Right renal pelvis (tissue), 4 donors: ENCODE data around the gene GNL1. TPM values are rescaled to one million over a fixed set of nuclear protein-coding genes. Genes with fewer than 3 reads are reported as not detected.
"Not testable (repeated sequence)": the region's sequence is repeated elsewhere in the genome, so short reads cannot be mapped to it uniquely, and the experiment has no call there.

ENCODE experiments used
- DNase-seq, 4 donors: peaks; one replicate each; pipeline ENCODE4 v3.0.0-alpha.2; 2013; ENCODE audit warnings: low read depth in 4 of 4, low spot score in 3 of 4, missing footprints in 1 of 4
- polyA plus RNA-seq, 4 donors: library from polyadenylated mRNA; unstranded; fragments of 120-200 nt; gene quantifications; one replicate each; pipeline ENCODE4 v1.2.1, GENCODE V29; 2013; ENCODE audit not compliant: insufficient read length in 4 of 4

GNL1 gene
- polyA plus RNA-seq, 4 donors = 79.2 to 108 (median 85.3) TPM

DNA sequence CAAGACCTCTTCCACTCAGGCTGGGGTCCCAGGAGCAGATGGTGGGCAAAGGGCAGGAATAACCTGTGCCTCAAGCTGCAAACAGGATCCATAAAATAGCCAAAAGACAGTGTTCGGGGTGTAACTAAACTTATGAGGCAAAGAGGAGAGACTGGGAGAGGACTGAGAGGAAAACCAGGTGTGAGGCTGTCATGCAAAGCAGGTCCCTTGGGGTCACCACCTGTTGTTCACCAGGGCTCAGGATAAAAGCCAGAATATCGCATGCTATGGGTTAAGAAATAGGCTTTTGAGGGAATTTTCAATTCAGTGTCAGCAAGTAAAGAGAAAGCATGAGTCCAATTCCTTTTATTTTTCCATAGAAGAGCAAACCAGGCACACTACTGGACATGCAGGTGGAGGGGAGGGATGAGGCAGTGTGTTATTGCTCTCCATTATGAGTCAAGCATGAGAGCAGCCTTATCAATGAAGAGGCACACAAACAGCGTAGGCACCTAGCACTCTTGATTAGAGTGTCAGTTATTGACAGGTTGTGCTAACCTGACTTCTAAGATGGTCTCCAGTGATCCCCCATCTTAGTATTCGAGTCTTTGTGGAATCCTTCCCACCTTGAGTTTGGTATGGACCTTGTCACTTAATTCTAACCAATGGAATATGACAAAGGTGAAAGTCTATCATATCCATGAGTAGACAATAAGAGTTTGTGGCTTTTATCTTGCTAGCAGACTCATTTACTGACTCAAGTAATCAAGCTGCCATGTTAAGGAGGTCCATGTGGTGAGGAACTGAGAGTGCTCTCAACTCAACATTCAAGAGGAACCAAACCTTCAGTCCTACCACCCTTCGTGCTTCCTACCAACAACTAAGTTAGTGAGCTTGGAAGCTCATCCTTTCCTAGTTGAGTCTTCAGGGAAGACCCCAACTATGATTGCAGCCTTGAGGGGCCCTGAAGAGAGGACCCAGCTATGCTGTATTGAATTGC is 48.2 kb downstream of the GNL1 start:
- DNase-seq = no peak

DNA sequence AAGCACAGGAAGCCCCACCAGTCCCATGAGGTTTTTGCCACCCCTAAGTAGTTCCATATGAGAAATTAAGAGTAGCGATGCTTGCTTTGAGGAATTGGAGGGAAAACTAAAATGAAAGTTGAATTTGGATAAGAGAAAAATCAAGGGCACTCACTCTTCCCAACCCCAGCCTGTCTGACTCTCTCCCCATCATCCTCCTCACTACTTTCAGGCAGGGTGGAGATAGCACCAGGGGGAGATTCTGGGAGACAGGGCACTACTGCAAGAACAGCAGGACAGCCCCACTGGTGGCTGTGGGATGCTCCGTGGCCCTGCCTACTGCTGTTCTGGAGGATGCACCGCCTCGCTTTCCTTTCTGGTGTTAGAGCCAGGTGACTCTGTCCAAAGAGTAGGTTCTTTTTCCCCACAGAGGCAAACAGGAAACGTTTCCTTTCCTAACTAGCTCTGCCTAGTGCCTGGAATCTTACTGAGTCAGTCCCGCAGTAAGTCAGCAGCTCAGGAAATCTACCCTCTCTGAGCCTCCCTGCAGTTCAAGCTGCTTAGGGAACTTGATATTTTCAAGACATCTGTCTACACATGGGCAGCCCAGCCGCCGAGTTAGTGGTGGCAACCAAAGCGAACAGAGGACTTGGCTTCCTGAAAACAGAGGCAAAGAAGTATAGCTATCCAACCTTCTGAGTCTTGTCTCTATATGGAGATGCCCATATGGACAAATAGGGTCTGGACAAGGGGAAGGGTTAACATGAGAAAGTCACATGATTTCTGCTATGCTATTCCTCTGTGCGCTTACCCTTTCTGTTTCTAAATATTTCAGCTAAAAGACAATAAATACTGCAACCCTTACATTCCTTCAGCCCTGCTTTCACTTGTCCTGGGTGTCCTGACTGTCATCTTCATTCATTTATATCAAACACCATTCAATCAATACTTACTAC is 55.6 kb downstream of the GNL1 start:
- DNase-seq = no peak

DNA sequence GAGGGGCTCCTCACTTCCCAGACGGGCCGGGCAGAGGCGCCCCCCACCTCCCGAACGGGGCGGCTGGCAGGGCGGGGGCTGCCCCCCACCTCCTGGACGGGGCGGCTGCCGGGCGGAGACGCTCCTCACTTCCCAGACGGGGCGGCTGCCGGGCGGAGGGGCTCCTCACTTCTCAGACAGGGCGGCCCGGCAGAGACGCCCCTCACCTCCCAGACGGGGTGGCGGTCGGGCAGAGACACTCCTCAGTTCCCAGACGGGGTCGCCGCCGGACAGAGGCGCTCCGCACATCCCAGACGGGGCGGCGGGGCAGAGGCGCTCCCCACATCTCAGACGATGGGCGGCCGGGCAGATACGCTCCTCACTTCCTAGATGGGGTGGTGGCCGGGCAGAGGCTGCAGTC is 57.6 kb downstream of the GNL1 start:
- not testable (repeated sequence) for DNase-seq

DNA sequence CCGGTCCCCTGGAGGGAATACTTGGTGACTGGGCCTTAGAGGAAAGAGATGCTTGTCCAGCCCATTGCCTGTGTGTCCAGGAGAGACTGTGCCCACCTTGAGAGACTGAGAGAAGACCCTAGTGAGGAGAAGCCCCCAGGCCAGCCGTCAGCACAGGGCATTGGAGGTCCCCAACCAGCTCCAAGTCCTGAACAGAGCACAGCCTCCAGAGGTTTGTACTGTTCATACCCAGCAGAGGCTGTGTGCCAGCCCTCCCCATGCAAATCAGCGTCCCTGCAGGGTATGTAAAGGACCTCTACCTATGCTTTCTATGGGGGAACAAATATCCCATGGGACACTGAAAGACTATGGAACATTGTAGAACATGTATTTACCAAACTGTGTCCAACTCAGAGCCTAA is 58.6 kb downstream of the GNL1 start:
- no peak for DNase-seq

DNA sequence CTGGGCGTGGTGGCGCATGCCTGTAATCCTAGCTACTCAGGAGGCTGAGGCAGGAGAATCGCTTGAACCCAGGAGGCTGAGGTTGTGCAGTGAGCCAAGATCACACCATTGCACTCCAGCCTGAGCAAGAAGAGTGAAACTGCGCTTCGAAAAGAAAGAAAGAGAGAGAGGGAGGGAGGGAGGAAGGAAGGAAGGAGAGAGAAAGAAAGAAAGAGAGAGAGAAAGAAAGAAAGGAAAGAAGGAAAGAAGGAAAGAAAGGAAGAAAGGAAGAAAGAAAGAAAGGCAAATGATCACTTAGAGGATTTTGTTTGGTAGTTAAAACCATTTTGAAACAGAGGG is 59.1 kb downstream of the GNL1 start:
- DNase-seq = not testable (repeated sequence)

DNA sequence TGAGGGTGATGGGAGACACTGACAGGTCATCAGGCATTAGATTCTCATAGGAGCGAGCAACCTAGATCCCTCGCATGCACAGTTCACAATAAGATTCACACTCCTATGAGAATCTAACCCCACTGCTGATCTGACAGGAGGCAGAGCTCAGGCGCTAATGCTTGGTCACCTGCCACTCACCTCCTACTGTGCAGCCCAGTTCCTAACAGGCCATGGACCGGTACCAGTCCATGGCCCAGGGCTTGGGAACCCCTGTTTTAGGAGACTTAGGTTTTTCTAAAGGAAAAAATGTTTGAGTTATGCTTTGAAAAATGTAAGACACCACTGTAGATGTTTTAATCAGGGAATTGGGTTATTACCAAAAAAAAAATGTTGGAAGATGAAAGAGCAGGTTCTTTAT is 60.3 kb downstream of the GNL1 start:
- DNase-seq = no peak

DNA sequence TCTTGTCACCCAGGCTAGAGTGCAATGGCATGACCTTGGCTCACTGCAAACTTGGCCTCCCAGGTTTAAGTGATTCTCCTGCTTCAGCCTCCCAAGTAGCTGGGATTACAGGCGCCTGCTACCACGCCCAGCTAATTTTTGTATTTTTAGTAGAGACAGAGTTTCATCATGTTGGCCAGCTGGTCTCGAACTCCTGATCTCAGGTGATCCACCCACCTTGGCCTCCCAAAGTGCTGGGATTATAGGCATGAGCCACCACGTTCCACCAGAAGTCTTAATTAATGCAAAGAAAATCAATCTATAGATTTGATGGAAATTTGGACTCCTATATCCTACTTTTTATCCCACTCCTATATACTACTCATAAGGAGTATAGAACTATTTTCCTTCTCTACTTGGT is 61.2 kb downstream of the GNL1 start:
- DNase-seq = not testable (repeated sequence)

DNA sequence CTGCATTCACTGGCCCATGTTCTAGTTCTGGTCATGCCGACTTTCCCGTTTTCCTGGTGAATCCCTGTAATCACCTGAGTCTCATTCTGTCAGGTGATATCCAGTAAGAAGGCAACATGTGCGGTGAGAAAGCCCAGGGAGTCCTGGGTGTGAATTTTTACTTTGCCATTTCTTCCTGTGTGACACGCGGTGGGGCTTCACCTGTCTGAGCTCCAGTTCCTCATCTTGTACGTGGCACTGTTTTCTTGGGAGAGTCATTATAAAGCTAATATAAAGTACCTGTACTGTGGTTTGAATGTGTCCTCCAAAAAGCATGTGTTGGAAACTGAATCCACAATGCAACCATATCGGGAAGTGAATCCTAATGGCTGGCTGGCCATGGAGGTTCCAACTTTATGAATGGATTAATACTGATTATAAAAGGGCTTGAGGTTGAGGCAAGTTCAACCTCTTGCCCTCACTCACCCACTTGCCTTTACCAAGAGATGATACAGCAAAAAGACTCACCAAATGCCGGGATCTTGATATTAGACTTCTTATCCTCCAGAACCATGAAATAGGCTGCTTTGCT is 61.9 kb downstream of the GNL1 start:
- no peak for DNase-seq

DNA sequence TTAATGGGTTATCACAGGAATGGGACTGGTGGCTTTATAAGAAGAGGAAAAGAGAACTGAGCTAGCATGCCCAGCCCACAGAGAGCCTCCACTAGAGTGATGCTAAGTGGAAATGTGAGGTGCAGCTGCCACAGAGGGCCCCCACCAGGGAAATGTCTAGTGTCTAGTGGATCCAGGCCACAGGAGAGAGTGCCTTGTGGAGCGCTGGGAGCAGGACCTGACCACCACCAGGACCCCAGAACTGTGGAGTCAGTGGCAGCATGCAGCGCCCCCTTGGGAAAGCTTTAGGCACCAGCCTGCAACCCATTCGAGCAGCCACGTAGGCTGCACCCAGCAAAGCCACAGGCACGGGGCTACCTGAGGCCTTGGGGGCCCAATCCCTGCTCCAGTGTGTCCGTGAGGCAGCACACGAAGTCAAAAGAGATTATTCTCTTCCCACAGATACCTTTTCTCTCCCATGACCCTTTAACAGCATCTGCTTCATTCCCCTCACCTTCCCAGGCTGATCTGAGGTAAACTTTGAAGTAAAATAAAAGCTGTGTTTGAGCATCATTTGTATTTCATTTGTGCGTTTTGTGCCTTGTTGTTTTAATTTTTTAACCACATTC is 62.5 kb downstream of the GNL1 start:
- no peak for DNase-seq

DNA sequence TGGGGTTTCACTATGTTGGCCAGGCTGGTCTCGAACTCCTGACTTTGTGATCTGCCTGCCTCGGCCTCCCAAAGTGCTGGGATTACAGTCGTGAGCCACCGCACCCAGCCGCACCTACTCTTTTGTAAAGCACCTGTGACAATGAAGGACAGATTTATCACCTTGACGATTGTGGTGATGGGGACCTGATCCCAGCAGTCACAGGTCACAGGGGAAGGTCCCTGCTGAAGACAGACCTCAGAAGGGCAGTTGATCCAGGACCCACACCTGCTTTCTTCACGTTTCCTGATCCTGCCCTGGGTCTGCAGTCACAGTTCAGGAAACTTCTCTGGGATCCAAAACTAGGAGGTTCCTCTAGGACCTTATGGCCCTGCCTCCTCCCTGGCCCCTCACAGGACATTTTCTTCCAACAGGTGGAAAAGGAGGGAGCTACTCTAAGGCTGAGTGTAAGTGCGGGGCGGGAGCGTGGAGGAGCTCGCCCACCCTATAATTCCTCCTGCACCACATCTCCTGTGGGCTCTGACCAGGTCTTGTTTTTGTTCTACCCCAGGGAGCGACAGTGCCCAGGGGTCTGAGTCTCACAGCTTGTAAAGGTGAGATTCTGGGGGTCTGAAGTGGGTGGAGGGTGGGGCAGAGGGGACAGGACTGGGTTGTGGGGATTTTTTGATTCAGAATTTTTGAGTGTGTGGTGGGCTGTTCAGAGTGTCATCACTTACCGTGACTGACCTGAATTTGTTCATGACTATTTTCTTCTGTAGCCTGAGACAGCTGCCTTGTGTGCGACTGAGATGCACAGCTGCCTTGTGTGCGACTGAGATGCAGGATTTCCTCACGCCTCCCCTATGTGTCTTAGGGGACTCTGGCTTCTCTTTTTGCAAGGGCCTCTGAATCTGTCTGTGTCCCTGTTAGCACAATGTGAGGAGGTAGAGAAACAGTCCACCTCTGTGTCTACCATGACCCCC is 64.0 kb downstream of the GNL1 start:
- no peak for DNase-seq

Other genes starting within 250 kb of the GNL1 start
- gene TRIM39, start 229.6 kb downstream of the GNL1 start, polyA plus RNA-seq = 10 to 100 TPM; 13.1 to 14.1 (median 13.5) TPM
- gene RPP21, start 211.3 kb downstream of the GNL1 start, polyA plus RNA-seq = 10 to 100 TPM; 28.6 to 38.7 (median 30.7) TPM
- 100 to 1,000 TPM; 121 to 129 (median 122) TPM for gene HLA-E, start 67.0 kb downstream of the GNL1 start, polyA plus RNA-seq
- 10 to 100 TPM; 29.4 to 31.1 (median 29.9) TPM for gene PRR3, start 806 bp upstream of the GNL1 start, polyA plus RNA-seq
- 10 to 100 TPM; 63.3 to 65.8 (median 64.9) TPM for gene ABCF1, start 15.0 kb upstream of the GNL1 start, polyA plus RNA-seq
- gene PPP1R10, start 60.8 kb upstream of the GNL1 start, polyA plus RNA-seq = 10 to 100 TPM; 50.5 to 67.6 (median 58.4) TPM
- gene MRPS18B, start 61.4 kb upstream of the GNL1 start, polyA plus RNA-seq = 10 to 100 TPM; 60.6 to 69.1 (median 62.1) TPM
- gene ATAT1, start 70.4 kb upstream of the GNL1 start, polyA plus RNA-seq = 10 to 100 TPM; 34.9 to 42.2 (median 37.1) TPM
- 10 to 100 TPM; 18.0 to 27.5 (median 23.4) TPM for gene C6orf136, start 90.6 kb upstream of the GNL1 start, polyA plus RNA-seq
- 10 to 100 TPM; 35.9 to 44.1 (median 40.8) TPM for gene DHX16, start 116.5 kb upstream of the GNL1 start, polyA plus RNA-seq
- 10 to 100 TPM; 39.5 to 41.7 (median 41.3) TPM for gene PPP1R18, start 130.2 kb upstream of the GNL1 start, polyA plus RNA-seq
- 10 to 100 TPM; 37.6 to 39.7 (median 38.2) TPM for gene NRM, start 134.5 kb upstream of the GNL1 start, polyA plus RNA-seq
- 10 to 100 TPM; 39.8 to 46.4 (median 41.5) TPM for gene MDC1, start 160.8 kb upstream of the GNL1 start, polyA plus RNA-seq
- gene TUBB, start 163.9 kb upstream of the GNL1 start, polyA plus RNA-seq = 1,000 to 10,000 TPM; 1,131 to 1,274 (median 1,215) TPM
- 100 to 1,000 TPM; 135 to 145 (median 143) TPM for gene FLOT1, start 186.2 kb upstream of the GNL1 start, polyA plus RNA-seq
- 10 to 100 TPM; 19.5 to 27.0 (median 25.1) TPM for gene IER3, start 188.1 kb upstream of the GNL1 start, polyA plus RNA-seq